HEK293 (cell line): ENCODE measurements around the gene XG.

Experiments
- CTCF ChIA-PET: fragments of 350-600 bp; formaldehyde crosslinking; extraction: SDS; loops from one replicate; lab custom pipeline; 2021; ENCODE audit warnings: antibody characterized with exemption; lab: Yijun Ruan, JAX
- POLR2A ChIA-PET: fragments of 300-600 bp; formaldehyde crosslinking; extraction: SDS; loops from one replicate; lab custom pipeline; 2020; ENCODE audit warnings: antibody characterized with exemption, inconsistent platforms; lab: Yijun Ruan, JAX
- H3K27ac ChIP-seq: fragments of 200-500 bp; sonication (Bioruptor generic); 2 replicates; pipeline ENCODE4 v1.5.1; 2014; ENCODE audit warnings: low read depth, low read length, control low read depth, inconsistent platforms; ENCODE audit errors: extremely low read depth
- H3K36me3 ChIP-seq, 2 experiments: fragments of 200-500 bp in 1 of 2; sonication (Bioruptor generic) in 1 of 2; 1 replicate in 1 of 2; 2 replicates in 1 of 2; pipeline ENCODE4 v1.5.1; 2014 to 2017; ENCODE audit warnings: inconsistent platforms in 2 of 2, low read length in 2 of 2; ENCODE audit not compliant: control insufficient read depth in 2 of 2, insufficient read depth in 1 of 2
- H3K4me1 ChIP-seq: fragments of 200-500 bp; sonication (Bioruptor generic); 2 replicates; pipeline ENCODE4 v1.5.1; 2014; ENCODE audit warnings: mild to moderate bottlenecking, low read length, inconsistent platforms; ENCODE audit not compliant: control insufficient read depth, insufficient read depth
- H3K4me3 ChIP-seq: 2 replicates; pipeline ENCODE4 v1.5.1; 2011; ENCODE audit warnings: low read depth, mild to moderate bottlenecking, control low read depth, low read length, moderate library complexity
- H3K9me3 ChIP-seq: fragments of 200-500 bp; sonication (Bioruptor generic); 2 replicates; pipeline ENCODE4 v1.5.1; 2014; ENCODE audit warnings: low read depth, low read length, inconsistent platforms; ENCODE audit not compliant: control insufficient read depth, insufficient read depth
- FEZF1 ChIP-seq: fragments of 450-650 bp; formaldehyde crosslinking; IDR thresholded peaks from 2 replicates; pipeline ENCODE4 v1.5.1; 2016; ENCODE audit warnings: missing biosample characterization, missing genetic modification characterization
- GFI1B ChIP-seq: fragments of 450-650 bp; formaldehyde crosslinking; IDR thresholded peaks from 2 replicates; pipeline ENCODE4 v1.5.1; 2016; ENCODE audit warnings: missing biosample characterization, missing genetic modification characterization
- SP3 ChIP-seq: fragments of 450-650 bp; formaldehyde crosslinking; IDR thresholded peaks from 2 replicates; pipeline ENCODE4 v1.5.1; 2016; ENCODE audit warnings: missing biosample characterization, missing genetic modification characterization
- ZIC2 ChIP-seq: fragments of 450-650 bp; formaldehyde crosslinking; IDR thresholded peaks from 2 replicates; pipeline ENCODE4 v1.5.1; 2016; ENCODE audit warnings: missing biosample characterization, missing genetic modification characterization
- ZNF248 ChIP-seq: fragments of 450-650 bp; formaldehyde crosslinking; IDR thresholded peaks from 2 replicates; pipeline ENCODE4 v1.5.1; 2017; ENCODE audit warnings: missing biosample characterization, missing genetic modification characterization
- ZNF335 ChIP-seq: fragments of 450-650 bp; formaldehyde crosslinking; conservative IDR thresholded peaks from 2 replicates; pipeline ENCODE4 v1.5.1; 2016; ENCODE audit warnings: missing biosample characterization, missing genetic modification characterization
- ZNF391 ChIP-seq: fragments of 450-650 bp; formaldehyde crosslinking; IDR thresholded peaks from 2 replicates; pipeline ENCODE4 v1.5.1; 2016; ENCODE audit warnings: low read depth, missing biosample characterization, missing genetic modification characterization, borderline replicate concordance
- ZNF426 ChIP-seq: fragments of 450-650 bp; formaldehyde crosslinking; IDR thresholded peaks from 2 replicates; pipeline ENCODE4 v1.5.1; 2017; ENCODE audit warnings: missing biosample characterization, missing genetic modification characterization, mild to moderate bottlenecking, inconsistent platforms, moderate library complexity
- ZNF501 ChIP-seq: fragments of 450-650 bp; formaldehyde crosslinking; IDR thresholded peaks from 2 replicates; pipeline ENCODE4 v1.5.1; 2016; ENCODE audit warnings: missing biosample characterization, missing genetic modification characterization
- ZNF555 ChIP-seq: fragments of 450-650 bp; formaldehyde crosslinking; conservative IDR thresholded peaks from 2 replicates; pipeline ENCODE4 v1.5.1; 2017; ENCODE audit warnings: missing biosample characterization, mild to moderate bottlenecking, missing genetic modification characterization, inconsistent platforms
- ZNF626 ChIP-seq: fragments of 450-650 bp; sonication (Bioruptor Pico); formaldehyde crosslinking; IDR thresholded peaks from 2 replicates; pipeline ENCODE4 v1.5.1; 2018; ENCODE audit warnings: missing biosample characterization, missing genetic modification characterization, inconsistent platforms
- ZNF639 ChIP-seq: fragments of 450-650 bp; formaldehyde crosslinking; IDR thresholded peaks from 2 replicates; pipeline ENCODE4 v1.5.1; 2016; ENCODE audit warnings: missing biosample characterization, missing genetic modification characterization
- ZNF677 ChIP-seq: fragments of 450-650 bp; IDR thresholded peaks from 2 replicates; pipeline ENCODE4 v1.5.0; 2018; ENCODE audit warnings: missing biosample characterization, mild to moderate bottlenecking, missing genetic modification characterization, moderate library complexity
- ZSCAN16 ChIP-seq: fragments of 450-650 bp; formaldehyde crosslinking; IDR thresholded peaks from 2 replicates; pipeline ENCODE4 v1.5.1; 2016; ENCODE audit warnings: missing biosample characterization, missing genetic modification characterization
- ZSCAN30 ChIP-seq: fragments of 450-650 bp; IDR thresholded peaks from 2 replicates; pipeline ENCODE4 v1.5.1; 2018; ENCODE audit warnings: missing biosample characterization, mild to moderate bottlenecking, missing genetic modification characterization, moderate library complexity
- TF ChIP-seq, protein P1 (sequence below): fragments of 450-650 bp; formaldehyde crosslinking; IDR thresholded peaks from 2 replicates; pipeline ENCODE4 v1.5.1; 2016; ENCODE audit warnings: missing biosample characterization, missing genetic modification characterization
- TF ChIP-seq, protein P2 (sequence below): fragments of 450-650 bp; formaldehyde crosslinking; IDR thresholded peaks from 2 replicates; pipeline ENCODE4 v1.5.1; 2016; ENCODE audit warnings: missing biosample characterization, missing genetic modification characterization
- TF ChIP-seq, protein P3 (sequence below): fragments of 450-650 bp; formaldehyde crosslinking; IDR thresholded peaks from 2 replicates; pipeline ENCODE4 v1.5.1; 2016; ENCODE audit warnings: missing biosample characterization, missing genetic modification characterization

The XG gene

DNA sequence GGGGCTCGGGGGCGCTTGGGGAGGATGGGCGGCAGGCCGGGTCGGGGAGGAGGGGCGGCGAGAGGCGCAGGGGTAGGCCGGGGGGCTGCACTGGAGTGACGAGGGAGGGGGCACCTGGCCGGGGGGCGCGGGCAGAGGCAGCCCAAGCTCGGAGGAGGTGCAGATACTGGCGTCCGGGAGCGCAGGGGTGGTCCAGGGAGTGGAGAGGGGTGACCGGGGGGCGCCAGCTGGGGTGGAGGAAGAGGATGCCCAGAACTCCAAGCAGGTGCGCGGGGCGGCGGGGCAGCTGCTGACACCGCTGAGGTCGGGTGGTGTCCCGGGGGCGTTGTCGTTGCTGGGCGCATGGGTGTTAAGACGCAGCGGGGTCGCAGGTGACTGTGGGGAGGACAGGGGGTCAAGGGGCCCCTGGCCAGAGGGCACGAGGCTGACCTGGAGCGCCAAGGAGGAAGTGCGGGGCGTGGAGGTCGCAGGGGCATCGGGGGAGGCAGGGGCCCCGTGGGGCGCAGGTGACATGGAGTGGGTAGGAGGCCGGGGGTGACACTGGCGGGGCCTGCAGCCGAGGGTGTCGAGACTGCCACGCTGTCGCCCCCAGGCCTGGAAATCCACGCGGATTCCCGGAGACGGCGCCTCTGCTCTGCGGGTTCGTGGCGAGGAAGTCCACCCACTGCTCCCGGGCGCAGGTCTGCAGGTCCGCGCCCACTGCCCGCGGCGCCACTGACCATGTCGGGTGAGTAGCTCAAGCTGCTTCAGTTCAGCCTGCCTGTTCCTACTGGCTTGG lies 77.8 kb downstream of the XG start (continued):
- TF ChIP-seq FEZF1 (tag by site-specific recombination) (no peak), ZNF677 (tag by site-specific recombination) (no peak), ZSCAN16 (tag by site-specific recombination) (no peak), ZSCAN30 (no peak), ZNF501 (tag by site-specific recombination) (no peak), ZNF426 (tag by site-specific recombination) (no peak), GFI1B (tag by site-specific recombination) (no peak), SP3 (tag by site-specific recombination) (no peak), ZNF248 (no peak), ZIC2 (no peak)
- TF ChIP-seq, protein P1, sequence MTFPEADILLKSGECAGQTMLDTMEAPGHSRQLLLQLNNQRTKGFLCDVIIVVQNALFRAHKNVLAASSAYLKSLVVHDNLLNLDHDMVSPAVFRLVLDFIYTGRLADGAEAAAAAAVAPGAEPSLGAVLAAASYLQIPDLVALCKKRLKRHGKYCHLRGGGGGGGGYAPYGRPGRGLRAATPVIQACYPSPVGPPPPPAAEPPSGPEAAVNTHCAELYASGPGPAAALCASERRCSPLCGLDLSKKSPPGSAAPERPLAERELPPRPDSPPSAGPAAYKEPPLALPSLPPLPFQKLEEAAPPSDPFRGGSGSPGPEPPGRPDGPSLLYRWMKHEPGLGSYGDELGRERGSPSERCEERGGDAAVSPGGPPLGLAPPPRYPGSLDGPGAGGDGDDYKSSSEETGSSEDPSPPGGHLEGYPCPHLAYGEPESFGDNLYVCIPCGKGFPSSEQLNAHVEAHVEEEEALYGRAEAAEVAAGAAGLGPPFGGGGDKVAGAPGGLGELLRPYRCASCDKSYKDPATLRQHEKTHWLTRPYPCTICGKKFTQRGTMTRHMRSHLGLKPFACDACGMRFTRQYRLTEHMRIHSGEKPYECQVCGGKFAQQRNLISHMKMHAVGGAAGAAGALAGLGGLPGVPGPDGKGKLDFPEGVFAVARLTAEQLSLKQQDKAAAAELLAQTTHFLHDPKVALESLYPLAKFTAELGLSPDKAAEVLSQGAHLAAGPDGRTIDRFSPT (tag by site-specific recombination): no peak
- TF ChIP-seq, protein P2, sequence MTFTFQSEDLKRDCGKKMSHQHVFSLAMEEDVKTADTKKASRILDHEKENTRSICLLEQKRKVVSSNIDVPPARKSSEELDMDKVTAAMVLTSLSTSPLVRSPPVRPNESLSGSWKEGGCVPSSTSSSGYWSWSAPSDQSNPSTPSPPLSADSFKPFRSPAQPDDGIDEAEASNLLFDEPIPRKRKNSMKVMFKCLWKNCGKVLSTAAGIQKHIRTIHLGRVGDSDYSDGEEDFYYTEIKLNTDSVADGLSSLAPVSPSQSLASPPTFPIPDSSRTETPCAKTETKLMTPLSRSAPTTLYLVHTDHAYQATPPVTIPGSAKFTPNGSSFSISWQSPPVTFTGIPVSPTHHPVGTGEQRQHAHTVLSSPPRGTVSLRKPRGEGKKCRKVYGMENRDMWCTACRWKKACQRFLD (tag by site-specific recombination): no peak
- TF ChIP-seq, protein P3, sequence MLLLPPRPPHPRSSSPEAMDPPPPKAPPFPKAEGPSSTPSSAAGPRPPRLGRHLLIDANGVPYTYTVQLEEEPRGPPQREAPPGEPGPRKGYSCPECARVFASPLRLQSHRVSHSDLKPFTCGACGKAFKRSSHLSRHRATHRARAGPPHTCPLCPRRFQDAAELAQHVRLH (tag by site-specific recombination): no peak

GRCh38 chrX:2831471-2832228 lies 79.8 kb downstream of the XG start:
- TF ChIP-seq ZNF335 (tag by site-specific recombination) (no peak), ZNF391 (tag by site-specific recombination) (no peak), ZNF626 (tag by site-specific recombination) (no peak), ZNF639 (tag by site-specific recombination) (no peak), ZNF555 (tag by site-specific recombination) (no peak)
- TF ChIP-seq, protein P1 (tag by site-specific recombination): no peak
- TF ChIP-seq, all 188 proteins: peak for 0

More at GRCh38 chrX:2831471-2832228, 79.8 kb downstream of the XG start:
- Histone ChIP-seq H3K9me3 (no peaks in the 10 kb centered on the region), H3K27ac (no peak overlapping the region), H3K4me3 (no peak overlapping the region), H3K4me1 (no peaks in the 10 kb centered on the region), H3K36me3 (peaks cover 0 to 11% of the 10 kb centered on the region in 2 experiments; a peak in 1 of 3 replicates)
- ChIA-PET POLR2A (no interaction called here), CTCF (no interaction called here)
